ENCODE measurements around the gene GKN2.
"Not testable (repeated sequence)": the region's sequence is repeated elsewhere in the genome, so short reads cannot be mapped to it uniquely, and the experiment has no call there.

GKN2 gene

DNA sequence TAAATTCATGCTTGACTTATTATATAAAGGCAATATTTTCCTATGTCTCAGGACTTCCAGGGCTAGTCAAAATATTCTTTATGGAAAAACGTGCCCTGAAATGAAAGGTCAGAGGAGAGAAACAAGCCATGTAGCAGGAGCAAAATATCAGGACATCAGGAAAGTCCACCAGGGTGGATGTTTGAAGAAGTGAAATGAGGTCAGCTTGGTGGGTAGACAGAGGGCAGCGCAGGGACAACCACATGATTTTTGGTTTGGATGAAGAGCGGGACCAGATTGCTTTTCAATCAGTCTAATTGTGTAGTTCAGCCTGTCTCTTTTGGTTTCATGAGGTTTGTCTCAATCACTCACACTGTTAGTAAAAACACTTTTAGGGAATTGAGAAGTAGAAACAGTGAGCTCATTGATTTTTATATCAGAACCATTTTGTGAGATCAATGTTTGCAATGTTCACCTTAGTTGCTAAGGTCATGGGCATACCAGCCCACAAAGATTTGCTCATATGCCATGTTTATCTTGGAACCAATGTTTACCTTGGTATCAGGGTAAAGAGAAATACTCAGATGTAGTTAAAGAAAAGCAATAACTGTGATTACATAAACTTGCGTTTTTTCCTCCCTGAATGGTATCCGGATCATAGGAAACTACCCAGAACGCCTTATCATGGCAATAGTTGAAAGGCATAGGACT, 32.1 kb downstream of the GKN2 start:
- DNase-seq (ENCODE audit: low spot score), result no peak

DNA sequence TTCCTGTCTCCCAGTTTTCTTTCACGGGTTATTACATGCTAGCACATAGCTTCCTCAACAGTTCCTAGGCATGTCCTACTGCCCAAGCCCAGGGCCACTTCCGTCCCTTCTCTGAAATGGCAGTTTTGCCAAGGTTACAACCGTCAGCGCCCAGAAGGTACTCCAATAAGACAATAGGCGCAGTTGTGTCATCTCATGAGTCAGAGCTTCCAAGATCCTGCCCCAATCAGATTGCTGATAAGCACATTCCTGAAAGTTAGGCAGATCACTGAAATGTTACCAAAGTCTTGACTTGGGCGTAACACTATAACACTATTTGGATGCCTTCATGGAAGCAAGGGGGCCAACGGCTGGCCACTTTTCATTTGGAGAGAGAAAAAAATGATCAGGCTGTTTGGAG, 34.2 kb downstream of the GKN2 start:
- DNase-seq (ENCODE audit: low spot score), result no peak

DNA sequence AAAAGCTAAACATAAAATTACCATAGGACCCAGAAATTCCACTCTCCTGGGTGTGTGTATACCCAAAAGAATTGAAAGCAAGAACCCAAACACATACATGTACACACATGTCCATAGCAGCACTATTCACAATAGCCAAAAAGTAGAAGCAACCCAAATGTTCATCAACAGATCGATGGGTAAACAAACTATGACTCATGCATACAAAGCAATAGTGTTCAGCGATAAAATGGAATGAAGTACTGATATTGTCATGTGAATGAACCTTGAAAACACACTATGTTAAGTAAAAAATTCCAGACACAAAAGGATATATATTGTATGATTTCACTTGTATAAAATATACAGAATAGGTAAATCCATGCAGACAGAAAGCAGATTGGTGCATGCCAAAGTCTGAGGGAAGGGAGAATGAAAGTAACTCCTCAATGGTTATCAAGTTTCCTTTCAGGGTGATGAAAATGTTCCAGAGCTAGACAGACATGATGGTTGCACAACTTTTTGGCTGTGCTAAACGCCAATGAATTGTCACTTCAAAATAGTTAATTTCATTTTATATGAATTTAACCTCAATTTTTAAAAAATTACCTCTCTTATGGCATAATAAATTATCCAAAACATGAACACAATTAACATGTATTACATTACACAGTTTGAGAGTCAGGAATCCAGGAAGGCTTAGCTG, 35.5 kb downstream of the GKN2 start:
- DNase-seq (ENCODE audit: low spot score), result no peak

DNA sequence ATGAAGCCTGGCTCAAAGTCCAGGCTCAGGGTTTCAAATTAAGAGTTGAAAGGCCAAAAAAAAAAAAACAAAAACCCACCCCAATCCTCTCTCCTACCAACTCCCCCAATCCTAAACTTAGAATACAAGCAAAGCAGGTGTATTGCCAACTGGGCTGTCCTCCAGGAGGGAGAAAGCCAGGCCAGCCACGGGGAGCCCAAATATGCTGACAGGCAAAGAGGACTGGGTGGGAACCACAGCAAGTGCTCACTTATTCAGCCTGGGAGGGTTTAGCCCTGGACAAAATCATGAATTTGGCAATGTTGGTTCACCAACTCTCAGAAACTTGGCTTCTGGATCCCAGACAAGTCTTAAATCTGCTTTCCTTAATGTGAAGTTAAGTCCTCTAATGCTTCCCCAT, 36.5 kb downstream of the GKN2 start:
- DNase-seq (ENCODE audit: low spot score), result no peak

DNA sequence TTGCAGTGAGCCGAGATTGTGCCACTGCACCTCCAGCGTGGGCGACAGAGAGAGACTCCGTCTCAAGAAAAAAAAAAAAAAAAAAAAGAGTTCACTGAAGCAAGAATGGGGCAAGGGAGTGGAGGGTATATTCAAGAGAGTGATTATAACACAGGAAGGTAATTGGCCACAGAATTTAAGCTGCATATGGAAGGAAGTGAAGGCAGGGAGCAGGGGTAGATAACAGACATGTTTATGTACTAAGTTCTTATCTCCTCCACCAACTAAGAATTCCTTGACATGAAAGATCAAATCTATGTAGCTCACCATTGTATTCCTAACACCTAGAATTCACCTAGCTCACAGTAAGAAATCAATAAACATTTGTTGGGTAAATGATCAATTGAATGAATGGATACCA, 37.3 kb downstream of the GKN2 start:
- DNase-seq (ENCODE audit: low spot score), result no peak

DNA sequence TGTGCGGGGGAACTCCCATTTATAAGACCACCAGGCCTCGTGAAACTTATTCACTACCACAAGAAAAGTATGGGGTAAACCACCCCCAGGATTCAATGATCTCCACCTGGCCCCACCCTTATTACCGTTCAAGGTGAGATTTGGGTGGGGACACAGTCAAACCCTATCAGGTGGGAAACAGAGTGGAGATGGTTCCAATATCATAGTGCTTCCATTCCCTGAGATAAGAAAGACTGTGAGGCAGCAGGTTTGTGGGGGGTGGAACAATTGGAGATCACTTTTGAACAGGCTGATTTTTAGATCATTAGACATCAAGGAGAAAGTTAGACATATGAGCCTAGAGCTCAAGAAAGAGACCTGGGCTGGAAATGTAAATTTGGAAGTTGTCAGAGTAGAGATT, 39.3 kb downstream of the GKN2 start:
- no peak for DNase-seq (ENCODE audit: low spot score)

DNA sequence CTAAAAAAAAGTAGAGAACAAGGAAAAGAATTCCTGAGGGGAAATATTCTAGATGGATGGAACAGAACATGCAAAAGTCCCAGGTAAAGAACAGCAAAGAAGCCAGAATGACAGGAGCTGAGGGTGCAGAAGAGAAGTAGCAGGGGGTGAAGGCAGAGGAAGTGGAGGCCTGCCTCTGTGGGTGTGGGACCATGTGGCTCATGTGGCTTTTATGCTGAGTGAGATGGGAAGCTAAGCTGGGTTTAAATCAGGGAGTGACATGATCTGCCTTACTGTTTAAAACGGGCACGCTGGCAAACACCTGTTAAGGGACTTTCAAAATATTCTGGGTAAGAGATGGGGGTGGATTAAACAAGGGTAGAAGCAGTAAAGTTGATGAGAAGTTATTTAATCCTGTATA, 40.0 kb downstream of the GKN2 start:
- no peak for DNase-seq (ENCODE audit: low spot score)

DNA sequence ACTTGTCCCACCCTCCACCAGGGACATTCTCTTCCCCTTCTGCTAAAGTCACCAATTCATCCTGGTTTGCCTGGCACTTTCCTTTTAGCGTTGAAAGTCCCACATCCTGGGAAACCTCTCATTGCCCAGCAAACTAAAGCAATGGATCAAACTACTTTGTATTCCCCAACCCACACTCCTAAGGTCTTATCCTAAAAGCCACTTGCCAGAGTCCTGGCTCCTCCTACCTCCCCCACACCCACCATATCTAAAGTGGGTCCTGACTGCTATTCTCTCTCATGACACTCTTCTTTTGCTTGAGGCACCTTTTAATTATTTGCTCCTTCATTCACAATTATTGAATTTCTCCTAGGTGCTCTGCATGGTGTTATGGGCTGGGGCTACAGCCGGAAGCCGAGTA, 40.6 kb downstream of the GKN2 start:
- DNase-seq (ENCODE audit: low spot score), result no peak

DNA sequence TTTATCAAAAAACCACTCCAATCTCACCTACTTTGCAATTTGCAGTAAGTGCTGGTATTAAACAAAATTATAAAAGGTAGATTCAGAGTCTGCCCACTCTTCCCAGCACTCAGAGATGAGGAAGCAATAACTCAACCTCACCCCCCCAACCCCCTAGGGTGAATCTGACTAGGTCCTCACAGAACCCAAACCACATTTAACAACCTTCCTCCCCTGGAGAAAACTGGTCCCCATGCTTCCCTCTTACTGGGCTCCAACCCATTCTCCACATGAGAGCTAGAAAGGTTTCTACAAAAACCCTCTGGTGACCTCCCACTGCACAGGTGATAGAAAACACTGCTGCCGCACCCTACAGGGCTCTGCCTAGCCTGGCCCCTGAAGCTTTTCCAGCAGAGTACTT, 41.0 kb downstream of the GKN2 start:
- no peak for DNase-seq (ENCODE audit: low spot score)

DNA sequence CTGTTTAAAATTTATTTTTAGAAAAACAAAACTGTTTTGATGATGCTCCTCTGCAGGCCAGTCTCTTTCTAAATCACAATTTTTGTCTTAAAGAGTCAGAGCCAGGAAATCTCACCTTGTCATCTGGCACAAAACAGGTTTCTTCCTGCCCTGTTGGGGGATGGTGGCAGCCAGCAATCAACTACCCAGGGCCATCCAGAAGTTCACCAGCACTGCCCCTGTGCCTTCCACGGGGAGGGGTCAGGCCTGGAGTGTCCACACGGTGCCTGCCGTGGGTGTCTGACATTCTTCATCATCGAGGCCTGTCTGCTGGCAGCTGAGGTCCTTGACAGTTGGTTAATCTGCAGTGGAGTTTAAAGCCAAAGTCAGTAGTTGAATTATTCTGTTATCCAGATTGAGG, 41.4 kb downstream of the GKN2 start:
- DNase-seq (ENCODE audit: low spot score), result no peak

DNA sequence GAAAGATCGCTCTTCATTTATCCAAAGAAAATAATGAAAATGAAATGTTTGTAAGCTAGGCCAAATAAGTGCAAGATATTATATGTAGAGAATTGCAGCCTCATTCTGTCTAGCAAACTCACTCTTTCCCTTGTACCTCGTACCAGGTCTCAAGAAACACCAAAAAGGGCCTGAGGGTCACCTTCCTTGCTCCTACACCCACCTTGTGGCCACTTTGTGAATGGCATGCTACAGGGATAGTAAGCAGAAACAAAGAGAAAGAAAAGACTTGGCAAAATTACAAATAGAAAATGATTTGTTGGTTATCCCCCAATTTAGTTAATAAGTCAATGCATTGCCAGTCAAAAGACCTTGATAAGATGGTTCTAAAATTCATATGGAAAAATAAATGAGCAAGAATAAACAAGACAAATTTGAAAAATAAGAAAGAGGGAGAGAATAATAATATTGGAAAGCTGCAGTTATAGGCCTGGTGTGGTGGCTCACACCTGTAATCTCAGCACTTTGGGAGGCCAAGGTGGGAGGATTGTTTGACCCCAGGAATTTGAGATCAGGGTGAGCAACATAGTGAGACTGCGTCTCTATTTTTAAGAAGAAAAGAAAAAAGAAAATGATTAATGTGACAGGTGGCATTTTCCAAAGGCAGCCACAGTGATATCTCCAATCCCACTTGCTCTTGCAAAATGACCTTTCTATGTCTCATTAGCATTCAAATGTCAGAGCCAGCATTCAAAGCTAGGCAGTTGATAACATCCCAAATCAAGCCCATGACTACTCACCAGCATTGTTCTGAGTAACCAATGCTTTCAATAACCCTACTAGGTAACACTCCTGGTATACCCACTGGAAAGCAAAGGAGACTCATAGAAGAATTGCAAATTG, 42.7 kb downstream of the GKN2 start:
- peak; percentile 71 for DNase-seq (ENCODE audit: low spot score)

DNA sequence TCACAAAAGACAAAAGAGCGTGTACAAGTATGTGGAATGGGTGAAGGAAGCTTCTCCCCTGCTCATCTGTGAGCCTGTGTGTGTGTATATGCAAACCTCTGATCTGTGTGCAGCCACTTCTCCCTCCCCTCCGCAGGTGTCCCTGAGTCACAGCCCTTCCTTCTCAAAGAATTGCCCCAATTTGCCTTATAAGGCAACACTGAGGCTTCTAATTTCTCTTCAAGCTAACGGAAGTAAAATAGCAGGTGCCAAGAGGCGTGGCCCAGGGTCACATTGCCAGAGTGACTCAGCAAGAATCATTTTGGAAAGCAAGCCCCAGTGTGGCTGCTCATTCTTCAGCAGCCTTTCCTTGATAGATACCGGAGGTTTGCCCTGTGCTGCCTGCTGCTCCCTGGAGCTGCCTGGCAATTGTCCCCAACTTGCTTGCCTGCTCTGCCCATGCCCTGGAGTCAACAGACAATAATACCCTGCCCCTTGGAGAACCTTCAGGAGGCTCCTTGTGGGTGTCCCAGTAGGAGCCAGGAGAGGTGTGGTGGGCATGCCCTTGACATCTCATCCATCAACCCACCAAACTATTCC, 44.2 kb downstream of the GKN2 start:
- peak; percentile 84 for DNase-seq (ENCODE audit: low spot score)

DNA sequence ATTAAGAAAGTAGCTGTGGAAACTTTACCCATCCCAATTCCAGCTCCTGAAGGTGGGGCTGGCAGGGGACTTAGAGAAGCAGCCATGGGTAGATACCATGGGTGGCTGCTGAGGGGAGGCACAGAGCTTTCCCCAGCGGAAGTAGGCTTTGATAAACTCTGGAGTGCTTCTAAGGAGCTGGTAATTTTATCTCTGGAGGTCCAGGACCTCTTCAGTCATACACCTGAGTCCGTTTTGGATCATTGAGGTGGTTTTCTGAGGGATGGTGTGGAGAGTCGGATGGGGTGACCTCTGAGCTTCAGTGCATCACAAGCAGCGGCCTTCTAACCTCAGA, 44.8 kb downstream of the GKN2 start:
- DNase-seq (ENCODE audit: low spot score), result no peak

DNA sequence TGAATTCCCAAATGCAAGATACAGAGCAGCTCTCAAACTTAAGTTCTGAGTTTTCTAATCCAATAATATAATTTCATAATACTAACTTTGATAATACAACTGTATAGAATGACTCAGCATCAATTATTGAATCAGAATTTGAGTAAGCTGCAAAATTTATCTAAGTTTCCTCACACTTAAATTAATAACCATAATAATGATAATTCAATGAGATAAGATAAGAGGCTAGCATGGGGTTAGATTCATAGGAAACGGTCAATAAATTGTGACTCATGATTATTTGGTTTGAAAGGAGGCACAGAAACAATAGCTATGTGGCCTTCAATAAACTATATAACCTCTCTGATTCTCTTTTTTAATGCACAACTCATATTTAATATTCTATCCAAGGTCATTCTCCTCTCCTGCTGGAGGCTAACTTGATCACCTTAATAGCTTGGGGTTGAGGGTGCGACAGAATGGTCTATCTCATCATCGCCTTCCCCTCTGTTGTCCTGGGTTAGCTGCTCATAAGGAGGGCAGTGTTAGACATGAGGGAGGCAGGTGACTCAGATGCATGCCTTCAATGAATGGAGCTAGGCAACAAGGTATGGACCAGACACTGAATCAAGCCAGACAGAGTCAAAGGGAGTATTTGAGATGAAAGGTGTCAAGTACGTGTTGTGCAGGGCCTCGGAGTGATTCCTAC, 45.3 kb downstream of the GKN2 start:
- no peak for DNase-seq (ENCODE audit: low spot score)

DNA sequence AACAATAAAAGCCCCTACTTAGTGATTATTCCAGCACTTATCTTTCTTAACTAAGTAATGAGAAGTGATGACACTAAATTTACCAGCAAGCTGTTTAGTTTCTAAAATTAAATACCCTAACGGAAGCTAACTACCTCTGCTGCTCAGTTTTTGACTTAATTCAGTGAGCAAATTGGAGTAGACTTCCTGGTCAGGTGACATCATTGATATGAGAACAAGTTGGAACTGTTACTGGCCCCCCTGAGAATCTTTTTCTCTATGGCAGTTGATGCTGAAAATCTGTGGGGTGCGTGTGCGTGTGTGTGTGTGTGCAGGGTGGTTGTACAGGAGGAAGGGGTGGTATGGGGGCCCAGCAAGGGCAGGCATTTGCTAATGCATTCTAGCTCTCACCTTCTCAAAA, 46.0 kb downstream of the GKN2 start:
- DNase-seq (ENCODE audit: low spot score), result no peak

DNA sequence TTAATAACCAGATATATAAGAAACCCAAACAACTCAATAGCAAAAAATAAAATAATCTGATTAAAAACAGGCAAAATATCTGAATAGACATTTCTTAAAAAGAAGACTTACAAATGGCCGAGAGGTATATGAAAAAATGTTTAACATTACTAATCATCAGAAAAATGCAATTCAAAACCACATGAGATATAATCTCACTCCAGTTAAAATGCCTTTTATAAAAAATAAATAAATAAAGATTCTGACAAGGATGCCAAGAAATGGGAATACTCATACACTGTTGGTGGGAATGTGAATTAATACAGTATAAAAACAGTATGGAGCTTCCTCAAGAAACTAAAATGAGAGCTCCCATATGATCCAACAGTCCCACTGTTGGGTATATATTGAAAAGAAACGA, 47.6 kb downstream of the GKN2 start:
- no peak for DNase-seq (ENCODE audit: low spot score)

DNA sequence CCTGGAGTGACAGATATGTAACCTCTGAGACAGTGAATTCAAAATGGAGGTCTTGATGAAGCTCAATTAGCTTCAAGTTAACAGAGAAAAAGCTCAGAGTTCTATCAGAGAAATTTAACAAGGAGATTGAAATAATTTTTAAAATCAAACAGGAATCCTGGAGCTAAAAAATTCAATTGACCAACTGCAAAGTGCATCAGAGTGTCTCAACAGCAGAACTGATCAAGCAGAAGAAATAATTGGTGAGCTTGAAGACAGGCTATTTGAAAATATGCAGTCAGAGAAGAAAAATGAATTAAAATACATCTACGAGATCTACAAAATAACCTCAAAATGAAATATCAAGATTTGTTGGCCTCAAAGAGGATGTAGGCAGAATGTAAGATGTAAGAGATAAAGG, 51.1 kb downstream of the GKN2 start:
- DNase-seq (ENCODE audit: low spot score), result no peak

DNA sequence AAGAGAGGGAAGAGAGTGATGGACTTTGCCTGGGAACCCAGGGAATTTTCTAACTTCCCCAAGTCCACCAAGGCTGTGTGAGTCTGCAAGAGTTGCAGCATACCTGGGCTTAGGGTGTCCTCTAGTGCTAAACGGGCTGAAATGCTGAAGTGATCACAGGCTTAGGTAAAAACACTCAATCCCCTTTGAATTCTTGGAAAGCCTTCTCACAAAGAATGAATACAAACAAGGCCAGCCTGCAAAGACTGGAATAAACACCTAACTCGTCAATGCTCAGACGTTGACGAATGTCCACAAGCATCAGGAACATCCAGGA, 51.5 kb downstream of the GKN2 start:
- DNase-seq (ENCODE audit: low spot score), result no peak

DNA sequence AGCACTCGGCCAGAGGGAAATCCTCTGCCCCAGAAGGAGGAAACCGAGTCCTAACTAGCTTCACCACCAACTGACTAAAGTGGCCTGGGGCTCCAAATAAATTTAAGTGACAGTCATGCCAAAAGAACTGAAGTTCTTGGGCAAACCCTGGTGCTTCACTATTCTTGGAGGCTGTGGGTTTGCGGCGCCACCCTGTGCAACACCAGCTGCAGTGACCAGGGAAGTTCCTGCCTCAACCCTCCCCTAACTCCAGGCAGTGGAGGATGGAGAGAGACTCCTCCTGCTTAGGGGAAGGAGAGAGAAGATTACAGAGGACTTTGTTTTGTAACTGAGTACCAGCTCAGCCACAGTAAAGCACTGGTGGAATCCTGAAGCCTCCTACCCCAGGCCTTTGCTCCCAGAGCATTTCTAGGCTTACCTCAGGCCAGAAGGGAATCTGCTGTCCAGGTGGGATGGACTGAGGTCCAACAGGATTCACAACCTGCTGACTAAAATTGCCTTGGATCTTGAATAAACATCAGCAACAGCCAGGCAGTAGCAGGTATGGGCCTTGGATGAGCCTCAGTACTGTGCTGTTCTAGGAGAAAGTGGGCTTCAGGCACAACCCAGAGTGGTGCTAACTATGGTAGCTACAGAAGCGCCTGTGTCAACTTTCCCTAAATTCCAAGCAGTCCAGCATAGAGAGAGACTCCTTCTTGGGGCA, 52.0 kb downstream of the GKN2 start:
- DNase-seq (ENCODE audit: low spot score), result no peak

DNA sequence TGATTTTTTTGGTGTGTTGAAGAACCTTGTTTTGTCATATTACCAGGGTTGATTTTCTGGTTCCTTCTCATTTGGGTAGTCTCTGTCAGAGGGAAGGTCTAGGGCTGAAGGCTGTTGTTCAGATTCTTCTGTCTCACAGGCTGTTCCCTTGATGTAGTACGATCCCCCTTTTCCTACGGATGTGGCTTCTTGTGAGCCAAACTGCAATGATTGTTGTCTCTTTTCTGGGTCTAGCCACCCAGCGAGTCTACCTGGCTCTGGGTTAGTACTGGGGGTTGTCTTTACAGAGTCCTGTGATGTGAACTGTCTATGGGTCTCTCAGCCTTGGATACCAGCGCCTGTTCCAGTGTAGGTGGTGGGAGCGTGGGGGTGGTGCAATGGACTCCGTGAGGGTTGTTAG, 56.7 kb downstream of the GKN2 start:
- DNase-seq (ENCODE audit: low spot score), result not testable (repeated sequence)
